ENCODE results near the gene PHRF1.
A peak's percentile ranks its signal among the peaks of the same experiment; 100 is the strongest.
"Not testable (repeated sequence)": the region's sequence is repeated elsewhere in the genome, so short reads cannot be mapped to it uniquely, and the experiment has no call there.

The PHRF1 gene

GRCh38 chr11:559020-559620 is 17.1 kb upstream of the PHRF1 start:
- no peak for DNase-seq (ENCODE audit: low read depth, low spot score)

GRCh38 chr11:559712-560304 is 16.5 kb upstream of the PHRF1 start:
- peak; percentile 75 for DNase-seq (ENCODE audit: low read depth, low spot score)

GRCh38 chr11:560305-561147 is 15.7 kb upstream of the PHRF1 start, which contains the start of the genes LMNTD2 and RASSF7:
Gene LMNTD2, minus strand, starts transcription at chr11:560738. Its CDS starts 22 bp downstream, at chr11:560716.
Gene RASSF7, plus strand, starts transcription at chr11:560970. Its CDS starts 799 bp downstream, at chr11:561769.
- DNase-seq (ENCODE audit: low read depth, low spot score), result peak; percentile 87

DNA sequence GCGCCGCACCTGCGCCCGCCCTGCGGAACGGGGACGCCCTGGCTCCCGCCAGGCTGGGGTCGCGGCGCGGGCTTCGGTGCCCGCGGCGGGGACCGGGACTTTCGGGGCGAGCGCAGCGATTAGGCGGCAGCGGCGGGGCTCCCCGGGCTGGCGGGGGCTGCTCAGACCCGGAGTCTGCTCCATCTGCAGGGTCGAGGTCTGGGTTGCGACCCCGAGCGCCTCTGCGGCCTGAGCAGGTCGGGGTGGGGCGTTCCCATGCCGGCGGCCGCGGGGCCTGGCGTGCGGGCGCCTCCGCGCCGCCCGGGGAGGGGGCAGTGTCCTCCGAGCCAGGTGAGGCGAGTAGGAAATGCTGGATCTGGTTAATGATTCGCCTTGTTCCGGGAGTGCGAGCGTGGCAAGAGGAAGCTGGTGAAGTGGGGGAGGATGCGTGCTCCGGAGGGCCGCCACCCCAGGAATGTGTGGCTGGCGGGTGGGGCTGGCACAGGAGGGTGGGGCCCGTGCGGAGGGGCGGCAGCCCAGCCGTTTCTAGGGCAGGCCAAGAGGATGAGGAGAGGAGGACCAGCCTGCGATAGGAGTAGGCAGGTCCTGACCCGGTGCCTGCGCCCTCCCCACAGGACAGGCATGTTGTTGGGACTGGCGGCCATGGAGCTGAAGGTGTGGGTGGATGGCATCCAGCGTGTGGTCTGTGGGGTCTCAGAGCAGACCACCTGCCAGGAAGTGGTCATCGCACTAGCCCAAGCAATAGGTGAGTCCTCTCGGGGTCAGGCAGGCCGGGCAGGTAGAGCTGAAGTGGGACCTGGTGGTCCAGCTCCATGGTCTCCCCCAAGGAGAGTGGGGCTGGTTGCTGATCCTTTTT is 14.9 kb upstream of the PHRF1 start:
- no peak for DNase-seq (ENCODE audit: low read depth, low spot score)

- DNase-seq (ENCODE audit: low read depth, low spot score), result no peak
Observed at GRCh38 chr11:562046-562645, 14.1 kb upstream of the PHRF1 start.

GRCh38 chr11:563066-563811 is 13.0 kb upstream of the PHRF1 start:
- no peak for DNase-seq (ENCODE audit: low read depth, low spot score)

- peak; percentile 85 for DNase-seq (ENCODE audit: low read depth, low spot score)
Observed at GRCh38 chr11:563812-564578, 12.3 kb upstream of the PHRF1 start.

DNA sequence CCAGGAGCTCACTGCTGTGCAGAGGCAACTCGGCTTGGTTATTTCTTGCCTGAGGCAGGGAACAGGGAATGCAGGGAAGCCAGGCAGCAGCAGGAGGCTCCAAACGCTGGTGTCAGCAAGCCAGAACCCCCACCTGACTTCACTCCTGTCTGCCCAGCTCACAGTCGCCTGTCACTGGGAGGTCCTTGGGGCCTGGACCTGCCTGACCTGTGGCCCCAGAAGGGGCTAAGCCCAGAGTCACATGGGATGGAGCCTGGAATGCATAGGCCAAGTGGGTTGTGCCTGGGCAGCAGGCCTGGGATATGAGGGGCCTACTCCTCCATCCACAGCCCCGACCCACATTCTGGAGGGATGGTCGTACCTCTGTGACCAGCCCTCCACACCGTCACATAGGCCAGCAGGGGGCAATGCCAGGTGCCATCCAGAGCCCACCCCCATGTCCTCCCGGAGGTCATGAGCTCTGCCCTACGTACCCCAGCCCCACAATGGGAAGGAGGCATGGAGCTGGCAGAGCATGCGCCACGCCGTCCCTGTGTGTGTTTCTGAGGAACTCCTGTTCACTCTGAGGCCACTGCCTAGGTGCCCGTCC is 10.3 kb upstream of the PHRF1 start:
- DNase-seq (ENCODE audit: low read depth, low spot score), result peak; percentile 92

- no peak for DNase-seq (ENCODE audit: low read depth, low spot score)
Observed at GRCh38 chr11:567011-567628, 9.2 kb upstream of the PHRF1 start.

- no peak for DNase-seq (ENCODE audit: low read depth, low spot score)
Observed at GRCh38 chr11:567629-568292, 8.5 kb upstream of the PHRF1 start.

DNA sequence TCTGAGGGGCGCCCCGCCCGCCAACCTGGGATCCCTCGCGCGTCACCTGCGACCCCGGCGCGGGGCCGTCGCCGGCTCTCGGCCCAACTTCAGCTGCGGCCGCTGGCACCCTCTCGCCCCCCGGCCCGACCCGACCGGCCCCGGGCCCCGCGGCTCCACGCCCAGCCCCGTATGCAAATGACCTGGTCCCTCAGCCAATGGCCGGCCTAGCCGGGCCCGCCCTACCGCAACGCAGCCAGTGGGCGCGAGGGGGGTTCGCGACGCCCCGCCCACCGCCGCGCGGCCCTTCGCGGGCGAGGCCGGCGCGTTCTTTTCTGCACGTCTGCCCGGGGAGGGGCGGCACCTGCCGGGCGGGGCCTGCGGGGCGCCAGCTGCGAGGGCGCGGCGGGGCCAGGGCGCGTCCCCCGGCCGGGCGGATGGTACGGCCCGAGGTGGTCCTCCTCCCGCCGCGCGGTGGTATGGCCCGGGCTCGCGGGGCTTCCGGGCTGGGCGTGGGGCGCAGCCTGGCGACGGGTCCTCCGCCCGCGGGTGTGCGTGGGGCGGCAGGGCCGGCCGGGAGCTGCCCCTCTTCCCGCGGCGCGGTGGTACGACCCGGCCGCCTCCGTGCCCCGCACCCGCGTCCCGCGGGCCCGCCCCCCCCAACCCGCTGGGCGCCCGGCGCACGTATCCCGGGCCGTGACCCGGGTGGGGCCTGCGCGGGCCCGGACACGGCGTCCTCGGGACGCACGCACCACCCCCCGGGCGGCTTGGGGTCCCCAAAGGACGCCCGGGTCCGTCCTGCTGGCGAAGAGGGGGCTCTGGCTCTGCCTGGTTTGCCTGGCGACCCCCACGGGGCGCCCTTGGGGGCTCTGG is 7.7 kb upstream of the PHRF1 start:
- DNase-seq (ENCODE audit: low read depth, low spot score), result peak; percentile 96

DNA sequence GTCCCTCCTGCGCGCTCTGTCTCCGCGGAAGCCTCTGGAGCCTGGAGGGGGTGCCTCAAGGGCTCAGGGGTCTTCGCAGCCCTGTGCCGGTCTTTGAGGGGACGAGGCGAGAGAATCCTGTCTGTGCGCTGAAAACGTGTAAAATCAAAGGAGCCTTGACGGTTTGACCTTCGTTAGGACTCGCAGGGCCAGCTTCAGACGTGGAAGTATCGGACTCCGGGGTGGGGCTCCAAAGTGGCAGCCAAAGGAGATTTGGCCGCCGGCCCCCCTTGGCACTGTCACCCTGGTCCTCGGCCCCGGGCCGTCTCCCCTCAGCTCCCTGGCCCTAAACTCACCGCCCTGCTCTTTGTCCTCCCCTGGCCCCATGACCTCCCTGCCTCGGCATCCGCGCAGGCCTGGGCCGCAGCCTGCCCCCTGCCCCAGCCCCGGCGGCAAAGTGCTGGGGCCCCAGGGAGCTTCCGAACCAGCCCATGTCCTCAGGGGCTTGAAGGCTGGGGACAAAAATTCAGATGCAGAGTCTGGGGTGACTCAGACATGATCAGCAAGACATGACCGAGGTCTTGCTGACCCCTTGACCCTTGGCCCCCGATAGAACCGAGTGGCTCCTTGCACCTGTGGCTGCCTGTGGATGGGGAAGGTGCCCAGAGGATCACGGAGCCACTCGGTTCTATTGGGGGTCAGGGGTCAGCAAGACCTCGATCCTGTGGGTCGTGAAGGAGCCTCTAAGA is 6.9 kb upstream of the PHRF1 start:
- no peak for DNase-seq (ENCODE audit: low read depth, low spot score)

DNA sequence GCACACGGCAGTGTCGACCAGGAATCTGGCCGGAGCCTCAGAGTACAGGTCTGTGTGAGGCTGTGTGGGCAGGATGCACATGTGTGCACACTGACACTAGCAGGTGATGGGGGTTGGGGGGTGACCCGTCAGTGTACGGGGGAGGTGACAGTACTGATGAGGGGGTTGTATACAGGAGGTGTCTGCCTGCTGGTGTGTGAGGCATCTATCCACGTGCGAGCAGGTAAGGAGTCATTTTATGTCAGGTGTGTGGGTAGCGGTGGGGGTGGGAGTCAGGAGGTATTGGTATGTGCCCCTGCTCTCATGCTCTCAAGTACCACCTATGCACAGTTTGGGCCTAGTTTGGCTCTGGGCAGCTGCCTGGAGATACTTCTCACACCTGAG is 4.5 kb upstream of the PHRF1 start:
- no peak for DNase-seq (ENCODE audit: low read depth, low spot score)

- no peak for DNase-seq (ENCODE audit: low read depth, low spot score)
Observed at GRCh38 chr11:573146-573759, 3.0 kb upstream of the PHRF1 start.

DNA sequence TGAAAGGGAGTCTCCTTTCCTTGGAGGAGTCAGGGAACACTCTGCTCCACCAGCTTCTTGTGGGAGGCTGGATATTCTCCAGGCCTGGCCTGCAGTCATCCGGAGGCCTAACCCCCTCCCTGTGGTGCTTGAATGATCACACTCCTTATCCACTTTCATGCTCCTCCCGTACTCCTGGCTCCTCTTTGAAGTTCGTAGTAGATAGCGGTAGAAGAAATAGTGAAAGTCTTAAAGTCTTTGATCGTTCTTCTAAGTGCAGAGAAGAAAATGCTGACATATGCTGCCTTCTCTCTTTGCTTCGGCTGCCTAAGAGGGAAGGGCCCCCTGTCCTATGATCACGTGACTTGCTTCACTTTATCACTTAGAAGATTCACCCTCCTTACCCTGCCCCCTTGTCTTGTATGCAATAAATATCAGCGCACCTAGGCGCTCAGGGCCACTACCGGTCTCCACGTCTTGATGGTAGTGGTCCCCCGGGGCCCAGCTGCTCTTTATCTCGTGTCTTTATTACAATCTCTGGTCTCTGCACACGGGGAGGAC is 2.2 kb upstream of the PHRF1 start:
- DNase-seq (ENCODE audit: low read depth, low spot score), result not testable (repeated sequence)
